ENCODE measurements around the gene TCF12.

Gene TCF12

GRCh38 chr15:57326196-57326595, 407.8 kb downstream of the TCF12 start:
- no peak for DNase-seq

- no peak for DNase-seq
These were observed 409.6 kb downstream of the TCF12 start for GRCh38 chr15:57327985-57328471.

GRCh38 chr15:57328479-57328878, 410.0 kb downstream of the TCF12 start:
- no peak for DNase-seq

GRCh38 chr15:57328897-57329296, 410.5 kb downstream of the TCF12 start:
- no peak for DNase-seq

- DNase-seq, result no peak
These were observed 411.3 kb downstream of the TCF12 start for GRCh38 chr15:57329582-57330367.

- DNase-seq, result no peak
These were observed 412.3 kb downstream of the TCF12 start for GRCh38 chr15:57330619-57331340.

- DNase-seq, result no peak
These were observed 413.9 kb downstream of the TCF12 start for GRCh38 chr15:57332326-57332725.

- no peak for DNase-seq
These were observed 415.0 kb downstream of the TCF12 start for GRCh38 chr15:57333487-57333886.

- DNase-seq, result no peak
These were observed 415.8 kb downstream of the TCF12 start for GRCh38 chr15:57334257-57334656.

GRCh38 chr15:57335293-57335715, 416.9 kb downstream of the TCF12 start:
- DNase-seq, result no peak

GRCh38 chr15:57335719-57336118, 417.3 kb downstream of the TCF12 start:
- DNase-seq, result no peak

- no peak for DNase-seq
These were observed 419.5 kb downstream of the TCF12 start for GRCh38 chr15:57337868-57338411.

GRCh38 chr15:57339321-57339720, 420.9 kb downstream of the TCF12 start:
- DNase-seq, result no peak

Measured in effector CD4-positive, alpha-beta T cell (primary cell).